ENCODE results near the gene ZNF407.

DNA sequence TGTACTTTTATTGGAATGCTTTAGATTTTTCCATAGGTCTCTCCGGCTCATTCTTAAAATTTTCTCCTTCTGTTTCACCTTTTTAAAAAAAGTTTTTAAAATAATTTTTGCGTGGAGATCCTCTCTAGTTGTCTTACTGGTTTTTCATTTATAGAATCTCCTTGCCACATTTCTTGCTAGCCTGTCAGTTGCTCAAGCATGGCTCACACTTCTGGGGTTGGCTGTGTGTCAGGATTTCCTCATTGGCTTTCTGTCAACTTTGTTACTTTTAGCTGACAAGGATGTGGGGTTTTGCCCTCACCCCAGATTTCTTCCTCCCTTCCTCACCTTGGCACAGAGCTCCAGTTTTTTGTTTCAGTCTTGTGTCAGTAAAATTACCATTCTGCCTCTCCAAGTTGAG, 124.6 kb downstream of the ZNF407 start:
- TF ChIP-seq ZFP3 (CRISPR knock-in tag; IDR thresholded peaks at IDR 0.05) (no peak), GLIS3 (CRISPR knock-in tag; IDR thresholded peaks at IDR 0.05) (no peak)
